GM19043 (cell line): Measurements from ENCODE around the gene NBEA.

Experiments used
- ATAC-seq: cut with Tn5 transposase; IDR thresholded peaks from one replicate; pipeline ENCODE4 v1.9.1; 2021; ENCODE audit warnings: low read depth; ENCODE audit not compliant: unreplicated experiment

NBEA gene

DNA sequence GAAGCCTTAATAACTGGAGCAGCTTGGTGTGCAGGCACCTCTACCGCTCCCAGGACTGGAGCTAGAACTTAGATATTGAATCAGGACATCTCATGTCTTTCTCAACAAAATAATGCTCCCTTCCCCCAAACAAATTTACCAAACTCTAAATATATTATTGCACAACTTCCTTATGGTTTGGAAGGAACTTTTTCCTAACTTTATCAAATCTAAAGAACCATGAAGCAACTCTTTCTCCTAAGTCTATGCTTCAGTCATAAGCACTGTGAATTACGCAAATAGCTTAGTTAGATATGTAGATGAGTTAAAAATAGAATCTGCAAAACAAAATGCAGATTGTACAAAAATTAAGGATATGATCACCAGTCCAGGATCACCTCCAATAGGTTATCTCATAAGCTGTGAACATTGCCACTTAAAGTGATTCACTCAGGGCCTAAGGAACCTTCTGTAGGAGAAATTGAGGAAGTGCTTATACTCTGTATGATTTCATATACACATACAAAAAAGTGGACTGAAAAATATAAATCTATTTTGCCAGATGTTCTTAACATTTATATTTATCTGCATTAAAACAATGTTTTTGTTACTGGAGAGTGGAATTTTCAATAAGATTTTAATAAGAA, 554.8 kb downstream of the NBEA start:
- no peak for ATAC-seq

DNA sequence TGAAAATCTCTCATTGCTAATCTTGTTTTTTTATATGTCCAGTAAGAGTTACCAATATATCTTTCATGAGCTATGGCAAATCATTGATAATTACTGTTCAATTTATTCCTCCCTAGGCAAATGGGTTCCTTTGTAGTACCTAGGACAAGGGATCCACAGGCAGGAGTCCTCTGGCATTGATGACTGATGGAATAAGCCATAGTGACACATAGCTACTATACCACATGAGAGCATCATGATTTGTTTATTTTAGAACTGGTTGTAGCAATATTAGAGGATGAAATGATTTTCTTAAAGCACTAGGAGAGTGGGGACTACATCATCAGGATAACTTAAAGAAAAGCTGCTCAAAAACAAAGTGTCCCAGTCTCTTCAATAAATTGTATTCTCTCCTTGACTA, 556.2 kb downstream of the NBEA start:
- ATAC-seq: no peak

DNA sequence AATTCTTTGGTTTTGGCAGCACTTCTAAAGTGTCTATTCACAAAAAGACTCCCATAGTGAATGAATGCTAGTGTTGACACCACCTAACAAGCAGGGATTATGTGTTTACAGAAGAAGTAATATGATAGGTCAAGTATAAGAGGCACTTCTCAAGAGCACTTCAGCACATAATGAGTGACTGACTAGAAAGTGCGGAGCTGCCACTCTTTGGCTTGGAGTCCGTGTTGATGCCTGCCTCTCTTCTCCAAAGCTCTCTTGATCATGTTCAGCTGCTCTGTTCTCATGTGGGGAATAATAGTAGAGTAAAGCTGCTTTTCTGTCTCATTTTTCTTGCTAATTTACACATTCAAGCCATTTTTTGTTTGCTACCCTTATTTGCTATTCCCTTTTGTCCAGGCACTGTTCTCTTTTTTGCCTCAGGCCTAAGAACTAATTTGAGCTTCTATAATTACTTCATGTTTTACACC, 557.2 kb downstream of the NBEA start:
- ATAC-seq: no peak

DNA sequence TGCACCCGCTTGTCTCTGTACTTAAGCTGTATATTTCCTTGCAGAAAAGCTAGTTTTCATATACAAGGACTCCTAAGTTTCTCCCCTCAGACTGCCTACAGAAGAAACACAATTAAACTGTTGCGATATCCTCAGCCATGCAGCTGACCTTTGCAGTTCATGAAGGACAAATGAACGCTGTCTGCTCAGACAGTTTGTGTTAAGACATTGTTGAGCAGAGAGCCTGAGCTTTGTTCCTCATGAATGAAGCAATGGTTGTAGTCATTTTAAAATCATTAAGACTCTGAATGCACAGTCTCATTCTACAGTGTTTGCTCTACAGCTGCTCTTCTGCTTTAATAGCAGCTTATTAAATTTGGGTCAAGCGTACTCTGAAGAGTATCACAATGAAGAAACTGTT, 557.6 kb downstream of the NBEA start:
- ATAC-seq: no peak

DNA sequence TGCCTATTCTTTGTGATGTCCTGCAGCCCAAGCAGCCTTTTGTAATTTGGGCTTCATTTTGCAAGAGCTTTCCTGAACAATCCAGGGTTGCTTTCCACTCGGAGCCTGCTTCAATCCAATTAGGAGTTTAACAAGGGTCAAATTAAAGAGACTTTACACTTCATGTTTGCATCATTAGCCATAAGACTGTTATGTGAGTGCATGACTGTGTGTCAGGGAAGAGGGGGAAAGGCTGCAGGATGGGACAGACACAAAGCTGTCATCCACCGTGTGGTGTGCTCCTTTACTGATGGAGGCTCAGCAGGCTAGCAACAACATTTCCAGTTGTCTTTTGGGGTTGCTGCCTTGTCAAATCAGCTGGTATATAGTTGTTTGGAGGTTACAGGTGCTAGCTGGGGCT, 558.1 kb downstream of the NBEA start:
- no peak for ATAC-seq

DNA sequence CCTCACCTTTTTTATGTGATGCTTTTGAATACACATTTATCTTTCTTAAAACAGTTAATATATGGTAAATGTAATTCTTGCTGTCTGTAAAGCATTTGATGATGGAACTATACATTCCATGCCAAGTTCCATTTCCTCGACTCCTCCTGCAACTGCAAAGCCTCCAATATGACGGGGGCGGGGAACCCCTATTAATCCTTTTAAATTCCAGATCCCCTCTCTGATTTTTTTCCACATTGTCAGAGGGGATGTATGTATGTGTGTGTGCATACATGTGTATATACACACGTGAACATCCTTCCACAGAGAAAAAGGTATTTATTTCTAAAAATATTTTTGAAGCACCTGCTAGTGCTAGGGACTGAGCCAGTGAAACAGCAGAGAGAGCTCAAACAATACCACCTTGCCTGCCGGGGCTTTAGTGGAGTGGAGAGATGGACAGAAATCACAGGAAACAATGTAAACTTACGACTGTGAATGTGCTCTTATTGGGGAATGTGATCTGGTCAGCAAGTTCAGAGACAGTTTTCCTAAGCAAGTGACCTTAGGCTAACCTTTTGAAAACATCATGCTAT, 559.7 kb downstream of the NBEA start:
- no peak for ATAC-seq

DNA sequence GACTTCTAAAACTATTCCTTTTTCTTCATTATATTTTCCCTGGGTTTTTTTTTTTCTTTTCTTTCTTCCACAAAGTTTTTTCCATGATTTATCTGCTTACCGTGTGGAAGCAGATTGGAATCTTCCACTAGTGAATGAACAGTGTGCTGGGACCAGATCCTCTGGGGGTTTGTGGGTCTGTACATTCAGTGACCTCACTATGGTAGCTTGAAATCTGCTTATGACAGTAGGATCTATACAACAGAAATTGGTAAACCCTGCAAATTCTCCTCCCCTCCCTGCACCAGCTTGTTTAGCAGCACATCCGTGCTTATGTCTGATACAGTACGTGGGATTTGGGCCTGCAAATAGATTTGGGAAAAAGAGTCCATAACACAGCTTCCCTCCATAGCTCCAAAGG, 560.4 kb downstream of the NBEA start:
- ATAC-seq: no peak

DNA sequence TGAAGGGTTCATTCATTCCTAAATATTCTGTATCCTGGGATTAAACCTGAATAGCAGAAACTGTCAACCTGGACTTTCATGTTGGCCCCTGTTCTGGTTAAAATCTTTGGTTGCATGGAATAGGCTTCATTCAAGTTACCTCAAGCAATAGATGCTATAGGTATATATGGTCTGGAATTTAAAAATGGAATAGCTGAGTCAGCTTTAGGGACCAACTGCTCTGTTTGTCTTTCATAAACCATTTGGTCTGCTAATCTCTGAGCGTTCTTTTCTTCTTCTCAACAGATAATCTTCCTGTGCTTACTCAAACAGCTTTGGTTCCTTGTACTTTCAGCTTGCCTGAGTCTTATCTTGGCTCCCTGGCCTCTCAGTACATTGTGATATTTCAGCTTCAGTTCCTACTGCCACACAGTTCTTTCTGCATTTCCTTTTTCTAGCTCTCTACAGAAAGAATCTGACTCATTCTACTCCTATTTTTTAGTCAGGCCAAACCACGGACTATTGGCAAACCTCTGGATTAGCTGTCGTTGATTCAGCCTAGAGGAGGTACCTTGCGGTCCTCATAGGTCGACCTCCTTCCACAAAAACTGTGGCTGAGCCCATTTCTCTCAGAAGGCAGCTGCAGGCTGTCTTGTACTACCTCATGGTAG, 570.3 kb downstream of the NBEA start:
- no peak for ATAC-seq

DNA sequence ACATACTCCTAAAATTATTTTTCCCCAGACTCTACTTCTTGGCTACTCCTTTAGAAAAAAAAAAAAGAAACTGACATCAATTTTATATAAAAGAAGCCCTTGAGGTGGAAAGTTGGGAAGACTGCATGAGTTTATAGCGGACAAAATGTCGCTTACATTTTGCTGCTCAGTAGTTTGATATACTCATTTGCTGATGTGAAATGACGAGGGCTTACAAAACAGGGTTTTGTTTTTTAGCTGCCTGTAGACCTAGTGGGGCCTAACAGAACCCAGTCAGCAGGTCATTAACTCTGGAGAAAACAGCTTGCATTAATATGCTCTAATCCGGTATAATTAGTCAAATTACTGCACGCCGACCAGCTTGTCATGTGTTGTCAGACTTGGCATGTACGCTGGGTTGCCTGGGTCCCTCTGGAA, 572.0 kb downstream of the NBEA start:
- no peak for ATAC-seq

DNA sequence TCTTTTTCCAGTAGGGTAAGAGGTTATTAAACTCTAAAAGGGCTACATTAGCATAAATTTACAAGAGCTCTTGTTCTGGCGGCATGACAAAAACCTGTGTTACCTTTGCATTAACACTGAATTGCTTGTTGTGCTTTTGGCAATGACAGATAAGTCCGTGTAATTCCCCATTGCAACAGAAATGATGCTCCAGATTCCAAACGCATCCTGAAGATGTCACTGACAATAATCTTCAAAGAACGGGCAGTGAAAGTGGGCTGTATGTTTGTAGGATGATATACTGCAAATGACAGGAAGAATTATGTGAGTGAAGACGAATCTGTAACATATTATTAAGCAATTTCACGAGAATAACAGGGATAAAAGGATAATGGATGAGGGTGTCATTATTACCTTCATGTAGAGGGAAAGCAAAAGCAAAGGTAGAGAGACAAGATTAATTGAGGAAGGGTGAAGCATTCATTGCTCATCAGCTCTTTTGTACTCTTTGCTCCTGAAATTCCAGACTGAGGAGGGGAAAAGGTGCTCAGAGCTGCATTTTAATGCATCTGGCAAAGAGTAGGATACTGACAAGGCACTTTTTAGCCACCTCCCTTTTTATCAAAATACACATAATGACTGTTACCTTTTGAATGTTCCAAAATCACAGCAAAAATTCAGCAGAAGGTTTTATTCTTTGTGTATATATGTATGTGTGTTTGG, 572.9 kb downstream of the NBEA start:
- no peak for ATAC-seq

DNA sequence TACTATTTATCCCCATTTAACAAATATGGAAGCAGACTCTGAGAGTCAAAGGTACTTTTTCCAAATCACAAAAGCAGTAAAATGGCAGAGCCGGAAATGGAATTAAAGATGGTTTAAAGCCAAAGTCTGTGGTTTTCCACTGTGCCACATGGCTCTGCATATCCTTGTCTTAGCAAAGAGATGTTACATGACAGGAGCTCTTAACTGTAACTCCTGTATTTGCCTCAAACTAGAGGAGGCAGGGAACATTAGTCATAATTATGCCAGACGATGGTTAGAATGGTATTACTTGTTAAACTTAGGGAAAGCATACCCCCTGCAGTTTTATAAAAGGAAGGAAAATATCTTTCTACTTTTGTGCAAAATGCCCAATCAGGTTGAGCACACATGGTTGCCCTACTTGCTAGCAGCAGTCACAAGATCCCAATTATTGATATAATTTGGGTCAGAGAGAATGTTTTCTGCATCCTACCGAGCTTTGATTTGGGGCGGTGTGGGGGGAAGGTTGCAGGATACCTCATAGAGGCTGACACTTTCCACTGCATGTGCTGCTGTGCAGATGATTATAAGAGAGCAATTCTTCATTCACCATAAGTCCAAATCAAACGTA, 576.4 kb downstream of the NBEA start:
- no peak for ATAC-seq

DNA sequence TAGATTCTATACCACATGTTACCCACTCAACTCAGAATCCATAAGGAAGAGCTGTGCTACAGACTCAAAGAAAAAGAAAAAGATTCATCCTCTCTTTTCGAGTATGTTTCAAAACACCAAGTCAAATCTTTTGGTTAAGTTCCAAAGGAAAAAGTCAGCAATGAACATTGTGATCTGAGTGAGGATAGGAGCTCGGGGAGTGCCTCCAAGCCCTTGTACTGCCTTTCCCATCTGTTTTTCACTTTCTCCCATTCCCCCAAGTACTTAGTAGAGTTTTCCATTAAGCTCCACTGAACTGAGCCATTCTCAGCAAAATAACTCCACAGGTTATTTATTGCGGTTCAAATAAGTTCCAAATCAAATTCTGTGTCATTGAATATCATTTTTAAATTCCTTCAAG, 582.1 kb downstream of the NBEA start:
- no peak for ATAC-seq

DNA sequence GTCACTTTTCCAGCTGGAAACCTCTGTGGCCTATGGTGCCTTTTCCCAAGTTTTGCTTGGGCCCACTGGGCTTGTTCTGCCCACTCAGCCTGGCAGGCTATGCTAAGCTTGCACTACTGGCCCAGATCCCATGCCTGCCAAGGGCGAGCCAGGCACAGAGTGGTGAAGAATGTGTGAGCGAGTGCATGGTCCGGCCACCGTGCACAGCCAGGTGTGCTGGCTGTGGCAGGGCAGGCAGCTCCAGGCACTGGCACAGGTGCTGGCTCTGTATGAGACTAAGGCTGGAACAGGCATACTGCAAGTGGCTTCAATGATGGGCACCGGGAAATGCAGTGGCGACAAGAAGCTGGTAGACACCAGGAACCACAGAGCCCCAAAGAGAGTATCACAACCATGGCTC, 584.5 kb downstream of the NBEA start:
- no peak for ATAC-seq

DNA sequence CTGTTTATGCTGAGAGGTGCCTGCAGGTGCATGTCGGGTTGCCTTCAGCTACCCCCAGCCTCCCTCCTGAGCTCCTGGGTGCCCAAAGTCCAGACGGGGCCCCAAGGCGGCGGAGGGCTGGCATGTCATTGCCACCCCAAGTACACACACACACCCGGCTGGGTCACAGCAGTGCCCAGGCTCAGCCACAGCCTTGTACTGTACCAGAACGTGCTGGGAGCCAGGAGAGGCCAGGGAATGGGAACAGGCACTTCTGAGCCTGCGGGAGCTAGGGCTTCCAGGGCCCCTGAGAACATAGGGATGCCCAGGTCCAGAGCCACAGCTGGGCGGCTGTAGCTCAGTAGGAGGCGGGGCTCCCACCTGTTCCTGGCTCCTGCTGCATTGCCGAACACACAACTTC, 585.4 kb downstream of the NBEA start:
- no peak for ATAC-seq

DNA sequence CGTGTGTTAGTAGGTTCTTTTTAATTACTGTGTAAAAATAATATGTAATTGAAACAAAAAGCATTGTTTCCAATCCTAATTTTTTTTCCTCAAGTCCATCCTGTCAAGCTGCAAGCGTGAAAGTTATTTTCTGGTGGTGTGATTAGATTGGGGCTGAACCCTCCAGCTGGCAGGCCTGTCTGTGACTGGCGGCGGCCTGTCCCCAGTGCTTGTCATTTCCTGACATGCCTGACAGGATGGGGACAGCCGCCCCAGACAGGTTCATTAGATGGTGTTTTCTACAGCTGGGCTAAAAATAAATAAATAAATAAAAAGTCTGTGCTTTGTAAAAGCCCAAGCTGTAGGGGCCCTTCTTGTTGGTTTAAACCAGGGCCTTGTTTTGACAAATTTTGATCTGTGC, 588.1 kb downstream of the NBEA start:
- ATAC-seq: no peak

DNA sequence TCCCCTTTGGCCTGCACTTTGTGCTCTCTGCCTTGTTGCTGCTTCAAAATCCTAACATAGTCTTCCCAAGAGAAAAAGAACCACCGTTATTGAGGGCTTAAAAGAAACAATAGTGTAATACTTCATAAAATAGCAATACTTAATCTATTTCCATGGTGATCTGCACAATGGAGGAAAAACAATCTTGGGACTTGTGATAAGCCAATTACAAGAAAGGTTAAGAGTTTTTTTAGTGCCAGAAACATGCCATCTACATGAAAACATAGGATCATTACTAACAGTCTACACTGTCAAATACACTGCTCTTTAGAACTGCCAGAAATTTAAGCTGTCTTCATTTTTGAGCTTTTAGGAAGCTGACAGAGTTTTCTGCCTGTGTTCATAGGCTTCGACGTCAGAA, 588.5 kb downstream of the NBEA start:
- ATAC-seq: no peak

DNA sequence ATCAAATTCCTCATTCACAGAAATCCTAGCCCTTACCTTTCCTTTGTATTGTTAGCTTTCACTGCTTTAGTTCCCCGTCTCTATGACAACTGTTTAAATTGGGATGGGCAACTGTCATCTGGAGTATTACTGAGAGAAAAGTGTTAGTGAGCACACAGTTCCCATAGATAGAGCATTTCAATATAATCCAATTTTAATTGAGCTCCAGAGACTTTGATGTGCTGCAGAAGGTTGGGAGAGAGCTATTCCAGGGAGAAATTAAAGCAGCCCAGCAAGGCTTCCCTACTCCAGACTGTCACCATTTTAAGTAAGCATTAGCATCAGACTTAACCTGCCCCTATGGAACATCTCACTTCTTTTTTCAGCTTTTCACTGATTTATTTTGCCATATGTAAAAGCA, 589.5 kb downstream of the NBEA start:
- ATAC-seq: no peak

DNA sequence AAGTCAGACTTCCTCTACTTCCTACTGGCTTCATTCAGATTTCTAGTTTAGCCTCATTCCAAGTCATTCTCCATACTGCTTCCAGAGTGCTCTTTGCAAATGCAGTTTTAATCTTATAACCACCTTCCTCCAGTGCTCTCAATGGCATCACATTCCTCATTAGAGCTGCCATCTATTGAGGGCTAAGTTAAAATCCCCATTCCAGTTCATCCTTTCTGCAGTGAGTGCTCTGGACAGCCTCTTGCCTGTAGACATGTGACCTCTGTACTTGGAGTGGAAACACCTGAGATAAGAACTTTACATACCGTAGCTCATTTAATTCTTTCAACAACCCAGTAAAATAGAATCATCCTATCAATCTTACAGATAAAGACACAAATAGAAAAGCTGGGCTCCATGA, 592.3 kb downstream of the NBEA start:
- no peak for ATAC-seq

DNA sequence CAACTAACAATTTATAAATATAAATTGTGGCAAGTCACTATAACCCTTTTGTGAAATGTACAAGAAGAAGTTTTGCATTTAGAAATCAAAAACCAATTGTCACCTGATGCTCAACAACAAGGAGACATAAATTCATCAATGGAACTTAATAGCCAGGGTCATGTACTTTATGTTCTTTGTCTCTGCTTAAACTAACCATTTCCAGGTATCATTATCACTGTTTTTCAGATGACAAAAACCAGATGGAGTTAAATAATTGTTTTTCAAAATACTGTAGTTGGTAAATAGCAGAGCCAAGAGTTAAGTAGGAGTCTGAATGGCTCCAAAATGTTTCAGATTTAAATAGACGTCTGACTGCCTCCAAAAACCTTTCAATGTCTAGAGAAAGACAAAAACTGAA, 606.7 kb downstream of the NBEA start:
- no peak for ATAC-seq

DNA sequence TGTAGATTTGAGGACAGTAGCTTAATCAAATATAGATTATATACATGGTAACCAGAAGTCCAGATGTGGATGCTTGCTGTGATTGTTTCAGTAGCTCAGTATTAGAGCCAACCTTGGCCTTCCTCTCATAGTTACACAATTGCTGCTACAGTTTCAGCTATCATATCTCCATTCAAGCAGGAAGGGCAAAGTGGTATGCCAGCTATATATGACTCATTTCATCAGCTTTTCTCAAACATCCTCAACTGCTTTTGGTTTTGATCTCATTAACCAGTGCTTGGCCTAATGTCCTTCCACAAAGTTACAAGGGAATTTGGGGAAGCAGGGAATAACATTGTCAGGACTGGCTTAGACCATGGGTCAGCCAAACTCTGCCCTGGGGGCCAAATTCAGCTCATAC, 607.4 kb downstream of the NBEA start:
- ATAC-seq: no peak

DNA sequence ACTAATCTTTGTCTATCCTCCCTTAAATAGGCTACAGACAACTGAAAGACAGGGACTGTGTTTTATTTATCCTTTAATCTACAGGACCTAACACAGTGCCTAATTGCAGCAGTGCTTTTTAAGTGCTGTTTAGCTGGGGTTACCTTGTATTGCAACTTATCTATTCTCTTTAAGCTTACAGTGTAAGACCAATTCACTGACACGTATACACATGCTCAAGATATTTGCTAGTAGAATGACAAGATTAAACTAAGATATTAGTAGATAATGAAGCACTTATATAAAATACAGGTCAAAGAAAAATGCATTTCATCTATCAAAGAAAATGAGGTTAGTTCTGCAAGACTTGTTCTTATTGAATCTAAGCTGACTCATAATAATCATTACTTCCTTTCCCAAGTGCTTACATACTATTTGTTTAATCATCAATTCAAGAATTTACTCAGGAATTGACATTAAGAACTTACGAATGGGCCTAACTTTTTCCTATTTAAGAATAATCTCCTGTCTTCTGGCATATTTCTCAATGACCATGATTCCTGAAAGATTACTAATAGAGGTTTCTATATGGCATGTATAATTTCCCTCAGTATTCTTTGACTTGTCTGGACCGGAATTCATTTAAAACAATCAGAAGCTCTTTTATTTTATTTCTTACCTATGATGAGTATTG, 610.2 kb downstream of the NBEA start:
- ATAC-seq: no peak
